Measurements from ENCODE around the gene UNC119B.

Gene UNC119B

GRCh38 chr12:120710031-120710804 is at the start of gene UNC119B:
Gene UNC119B, plus strand, starts transcription at chr12:120710458. Its CDS starts 17 bp downstream, at chr12:120710475.
- H3K27me3 ChIP-seq (replicated peaks), result no peaks in the 10 kb centered on the region
- in situ Hi-C loops (cut with HindIII; ENCODE audit: low pct_ligation_motif_present, low sequenced_read_pairs), result no loop called here
- TF ChIP-seq, protein P1, sequence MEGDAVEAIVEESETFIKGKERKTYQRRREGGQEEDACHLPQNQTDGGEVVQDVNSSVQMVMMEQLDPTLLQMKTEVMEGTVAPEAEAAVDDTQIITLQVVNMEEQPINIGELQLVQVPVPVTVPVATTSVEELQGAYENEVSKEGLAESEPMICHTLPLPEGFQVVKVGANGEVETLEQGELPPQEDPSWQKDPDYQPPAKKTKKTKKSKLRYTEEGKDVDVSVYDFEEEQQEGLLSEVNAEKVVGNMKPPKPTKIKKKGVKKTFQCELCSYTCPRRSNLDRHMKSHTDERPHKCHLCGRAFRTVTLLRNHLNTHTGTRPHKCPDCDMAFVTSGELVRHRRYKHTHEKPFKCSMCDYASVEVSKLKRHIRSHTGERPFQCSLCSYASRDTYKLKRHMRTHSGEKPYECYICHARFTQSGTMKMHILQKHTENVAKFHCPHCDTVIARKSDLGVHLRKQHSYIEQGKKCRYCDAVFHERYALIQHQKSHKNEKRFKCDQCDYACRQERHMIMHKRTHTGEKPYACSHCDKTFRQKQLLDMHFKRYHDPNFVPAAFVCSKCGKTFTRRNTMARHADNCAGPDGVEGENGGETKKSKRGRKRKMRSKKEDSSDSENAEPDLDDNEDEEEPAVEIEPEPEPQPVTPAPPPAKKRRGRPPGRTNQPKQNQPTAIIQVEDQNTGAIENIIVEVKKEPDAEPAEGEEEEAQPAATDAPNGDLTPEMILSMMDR (IDR thresholded peaks at IDR 0.05; ENCODE audit: low read depth, low read length, missing control alignments), result no peak

GRCh38 chr12:120661432-120661831 is 48.8 kb upstream of the UNC119B start:
- no peak overlapping the region for H3K4me3 ChIP-seq (ENCODE audit: low read depth, low read length)
- no peak for DNase-seq
- TF ChIP-seq, protein P1 (IDR thresholded peaks at IDR 0.05; ENCODE audit: low read depth, low read length, missing control alignments), result no peak

More at GRCh38 chr12:120710031-120710804, at the start of gene UNC119B:
- Histone ChIP-seq H3K27ac (peak within 1 kb of the TSS; percentile 53), H3K36me3 (replicated peaks) (peaks cover 12% of the 10 kb centered on the region), H3K4me3 (ENCODE audit: low read depth, low read length) (peak within 1 kb of the TSS; percentile 72)
- DNase-seq, result peak; percentile 22

DNA sequence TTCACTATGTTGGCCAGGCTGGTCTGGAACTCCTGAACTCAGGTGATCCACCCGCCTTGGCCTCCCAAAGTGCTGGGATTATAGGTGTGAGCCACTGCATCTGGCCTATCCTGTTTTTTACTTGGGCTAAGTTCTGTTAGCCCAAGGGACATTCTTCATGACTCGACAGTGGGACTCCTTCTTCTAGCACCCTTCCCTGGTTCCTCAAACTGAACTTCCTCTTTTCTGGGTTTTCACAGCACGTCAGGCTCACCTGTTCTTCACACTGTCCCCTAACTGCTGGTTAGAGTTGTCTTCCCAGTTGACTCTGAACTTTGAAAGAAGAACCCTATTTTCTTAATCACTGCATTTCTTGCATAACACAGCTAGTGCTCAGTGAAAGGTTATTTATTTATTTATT is 47.4 kb upstream of the UNC119B start:
- TF ChIP-seq, protein P1 (IDR thresholded peaks at IDR 0.05; ENCODE audit: low read depth, low read length, missing control alignments), result no peak

More at GRCh38 chr12:120661432-120661831, 48.8 kb upstream of the UNC119B start:
- H3K27ac ChIP-seq, result no peak overlapping the region
- no peaks in the 10 kb centered on the region for H3K36me3 ChIP-seq (replicated peaks)
- in situ Hi-C loops (cut with HindIII; ENCODE audit: low pct_ligation_motif_present, low sequenced_read_pairs), result no loop called here
- no peaks in the 10 kb centered on the region for H3K27me3 ChIP-seq (replicated peaks)

DNA sequence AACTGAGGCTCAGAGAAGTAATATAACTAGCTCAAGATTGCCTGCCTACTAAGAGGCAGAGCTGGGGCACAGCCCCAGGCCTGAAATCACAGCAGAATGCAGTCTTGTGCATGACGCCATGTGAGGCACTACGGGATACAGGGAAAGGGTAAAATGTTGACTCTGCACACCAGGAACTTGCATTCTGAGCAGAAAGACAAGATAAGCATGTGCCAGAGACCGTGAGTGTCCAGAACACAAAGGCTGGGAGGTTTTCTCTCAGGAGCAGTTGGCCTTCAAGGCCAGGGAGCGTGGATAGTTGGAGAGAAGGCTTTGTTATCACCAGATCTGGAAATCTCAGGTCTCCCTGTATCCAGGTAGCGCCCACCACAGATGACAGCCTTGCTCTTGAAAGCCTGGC is 46.5 kb upstream of the UNC119B start:
- H3K36me3 ChIP-seq (replicated peaks), result no peaks in the 10 kb centered on the region
- no peaks in the 10 kb centered on the region for H3K27me3 ChIP-seq (replicated peaks)
- TF ChIP-seq, protein P1 (IDR thresholded peaks at IDR 0.05; ENCODE audit: low read depth, low read length, missing control alignments), result no peak
- H3K4me3 ChIP-seq (ENCODE audit: low read depth, low read length), result no peak overlapping the region
- no peak for DNase-seq
- in situ Hi-C loops (cut with HindIII; ENCODE audit: low pct_ligation_motif_present, low sequenced_read_pairs), result no loop called here
- no peak overlapping the region for H3K27ac ChIP-seq

More for the DNA sequence above, 47.4 kb upstream of the UNC119B start:
- Histone ChIP-seq H3K4me3 (ENCODE audit: low read depth, low read length) (no peak overlapping the region), H3K27me3 (replicated peaks) (no peaks in the 10 kb centered on the region), H3K27ac (no peak overlapping the region), H3K36me3 (replicated peaks) (no peaks in the 10 kb centered on the region)
- in situ Hi-C loops (cut with HindIII; ENCODE audit: low pct_ligation_motif_present, low sequenced_read_pairs), result no loop called here
- no peak for DNase-seq

- no peaks in the 10 kb centered on the region for H3K27me3 ChIP-seq (replicated peaks)
- TF ChIP-seq, protein P1 (IDR thresholded peaks at IDR 0.05; ENCODE audit: low read depth, low read length, missing control alignments), result no peak
Observed at GRCh38 chr12:120666571-120667390, 43.5 kb upstream of the UNC119B start.

More at GRCh38 chr12:120666571-120667390, 43.5 kb upstream of the UNC119B start:
- Histone ChIP-seq H3K36me3 (replicated peaks) (no peaks in the 10 kb centered on the region), H3K27ac (no peak overlapping the region), H3K4me3 (ENCODE audit: low read depth, low read length) (no peak overlapping the region)
- no peak for DNase-seq
- in situ Hi-C loops (cut with HindIII; ENCODE audit: low pct_ligation_motif_present, low sequenced_read_pairs), result no loop called here

All from brain microvascular endothelial cell (primary cell).